ENCODE measurements around the gene PRAMEF8.
"Not testable (repeated sequence)": the region's sequence is repeated elsewhere in the genome, so short reads cannot be mapped to it uniquely, and the experiment has no call there.

The PRAMEF8 gene

DNA sequence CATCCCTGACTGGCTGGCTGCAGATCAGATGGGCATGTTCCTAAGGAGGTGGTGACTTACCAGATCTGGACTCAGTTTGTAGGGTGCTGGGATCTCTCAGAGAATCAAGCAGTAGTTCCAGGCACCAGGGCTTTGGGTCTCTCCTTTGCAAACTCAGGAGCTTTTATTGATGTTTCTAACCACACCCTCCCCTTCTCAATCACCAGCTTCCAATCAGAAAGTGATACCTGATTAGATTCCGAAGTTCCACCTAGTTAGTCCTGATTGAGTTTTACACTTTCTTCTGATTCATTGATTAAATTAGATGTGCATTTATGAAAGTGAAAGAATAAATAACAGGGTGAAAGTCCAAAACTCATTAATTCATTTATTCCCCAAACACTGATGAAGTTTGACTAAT is at the start of gene PRAMEF8:
Gene PRAMEF8 (minus strand): TSS at position 101 of the 400 bp plus-strand sequence. CDS start 1,046 bp downstream, outside the sequence.
- DNase-seq = not testable (repeated sequence)

DNA sequence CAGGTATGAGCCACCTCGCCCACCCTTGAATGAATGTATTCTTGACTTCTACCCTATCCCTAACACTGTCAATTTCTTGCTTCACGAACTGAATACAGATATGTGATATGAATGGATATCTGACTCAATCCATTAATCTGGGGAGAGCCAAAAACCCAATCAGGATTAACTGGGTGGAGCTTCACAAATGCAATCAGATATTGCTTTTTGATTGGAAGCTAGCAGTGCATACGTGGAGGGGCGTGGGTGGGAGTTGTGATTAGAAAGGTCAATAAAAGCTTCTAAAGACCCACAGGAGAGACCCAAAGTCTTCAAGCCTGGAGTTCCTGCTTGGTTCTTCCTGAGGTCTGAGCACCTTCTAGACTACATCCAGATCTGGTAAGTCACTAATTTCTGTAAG is 30.3 kb upstream of the PRAMEF8 start, which contains the start of gene PRAMEF15:
Gene PRAMEF15 (plus strand): TSS at position 301 of the 400 bp plus-strand sequence. CDS start 2,827 bp downstream, outside the sequence.
- not testable (repeated sequence) for DNase-seq

- not testable (repeated sequence) for DNase-seq
These were observed 18.3 kb upstream of the PRAMEF8 start, which contains the start of gene PRAMEF33 for GRCh38 chr1:13303239-13303638. Gene PRAMEF33, plus strand, starts transcription at chr1:13303539. Its CDS starts 2,416 bp downstream, at chr1:13305955.

GRCh38 chr1:13302197-13302596 is 17.3 kb upstream of the PRAMEF8 start:
- DNase-seq = not testable (repeated sequence)

DNA sequence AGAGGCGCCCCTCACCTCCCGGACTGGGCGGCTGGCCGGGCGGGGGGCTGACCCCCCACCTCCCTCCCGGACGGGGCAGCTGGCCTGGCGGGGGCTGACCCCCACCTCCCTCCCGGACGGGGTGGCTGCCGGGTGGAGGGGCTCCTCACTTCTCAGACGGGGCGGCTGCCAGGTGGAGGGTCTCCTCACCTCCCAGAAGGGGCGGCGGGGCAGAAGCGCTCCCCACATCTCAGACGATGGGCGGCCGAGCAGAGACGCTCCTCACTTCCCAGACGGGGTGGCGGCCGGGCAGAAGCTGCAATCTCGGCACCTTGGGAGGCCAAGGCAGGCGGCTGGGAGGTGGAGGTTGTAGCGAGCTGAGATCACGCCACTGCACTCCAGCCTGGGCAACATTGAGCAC is 13.8 kb upstream of the PRAMEF8 start:
- DNase-seq = not testable (repeated sequence)

DNA sequence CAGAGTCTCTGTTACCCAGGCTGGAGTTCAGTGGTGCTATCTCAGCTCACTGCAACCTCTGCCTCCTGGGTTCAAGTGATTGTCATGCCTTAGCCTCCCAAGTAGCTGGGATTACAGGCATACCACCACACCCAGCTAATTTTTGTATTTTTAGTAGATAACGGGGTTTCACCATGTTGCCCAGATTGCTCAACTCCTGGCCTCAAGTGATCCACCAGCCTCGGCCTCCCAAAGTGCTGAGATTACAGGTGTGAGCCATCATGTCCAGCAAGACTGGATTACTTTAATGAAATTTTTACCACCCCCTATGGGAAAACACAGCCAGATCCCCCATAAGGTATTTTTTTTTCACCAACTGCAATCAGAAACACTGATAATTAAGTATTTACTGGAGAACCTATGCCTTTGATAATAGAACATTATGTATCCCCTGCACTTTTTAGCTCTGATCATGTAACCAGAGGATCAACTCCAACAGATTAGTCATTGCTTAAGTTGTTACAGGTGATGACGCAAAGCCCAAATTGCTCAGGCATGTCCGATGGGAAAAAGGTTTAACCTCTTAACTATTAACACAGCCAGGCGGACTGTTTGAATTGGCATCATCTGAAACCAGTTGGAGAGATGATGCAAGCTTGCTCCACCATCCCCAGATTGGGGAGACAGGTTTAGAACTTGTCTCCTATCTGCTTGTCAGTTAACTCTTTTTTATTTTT is 12.4 kb upstream of the PRAMEF8 start:
- not testable (repeated sequence) for DNase-seq

GRCh38 chr1:13289030-13289429 is 4.1 kb upstream of the PRAMEF8 start:
- DNase-seq = not testable (repeated sequence)

DNA sequence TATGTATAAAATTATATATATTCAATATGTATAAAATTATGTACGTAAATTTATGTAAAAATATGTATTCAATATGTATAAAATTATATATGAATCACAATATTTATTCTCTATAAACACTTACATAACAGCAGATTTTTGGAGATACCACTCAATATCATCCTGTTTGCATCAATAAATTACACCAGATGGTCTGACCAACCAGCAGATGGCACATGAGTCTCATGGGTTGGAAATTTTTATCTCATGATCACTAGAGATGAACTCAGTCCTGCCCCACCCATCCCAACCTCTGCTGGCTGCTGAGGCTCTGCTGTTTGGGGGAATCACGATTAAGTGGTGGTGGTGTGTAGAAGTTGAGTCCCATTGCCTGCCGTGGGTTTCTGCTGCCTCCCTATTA is 5.3 kb downstream of the PRAMEF8 start:
- not testable (repeated sequence) for DNase-seq

- not testable (repeated sequence) for DNase-seq
These were observed 7.9 kb downstream of the PRAMEF8 start for GRCh38 chr1:13277016-13277415.

GRCh38 chr1:13265124-13265523 is 19.8 kb downstream of the PRAMEF8 start:
- DNase-seq = not testable (repeated sequence)

DNA sequence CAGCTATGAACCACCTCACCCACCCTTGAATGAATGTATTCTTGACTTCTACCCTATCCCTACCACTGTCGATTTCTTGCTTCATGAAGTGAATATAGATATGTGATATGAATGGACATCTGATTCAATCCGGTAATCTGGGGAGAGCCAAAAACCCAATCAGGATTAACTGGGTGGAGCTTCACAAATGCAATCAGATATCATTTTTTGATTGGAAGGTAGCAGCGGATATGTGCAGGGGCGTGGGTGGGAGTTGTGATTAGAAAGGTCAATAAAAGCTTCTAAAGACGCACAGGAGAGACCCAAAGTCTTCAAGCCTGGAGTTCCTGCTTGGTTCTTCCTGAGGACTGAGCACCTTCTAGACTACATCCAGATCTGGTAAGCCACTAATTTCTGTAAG is 31.0 kb downstream of the PRAMEF8 start, which contains the start of gene PRAMEF5:
Gene PRAMEF5 (plus strand): TSS at position 301 of the 400 bp plus-strand sequence. CDS start 5,071 bp downstream, outside the sequence.
- DNase-seq = not testable (repeated sequence)

DNA sequence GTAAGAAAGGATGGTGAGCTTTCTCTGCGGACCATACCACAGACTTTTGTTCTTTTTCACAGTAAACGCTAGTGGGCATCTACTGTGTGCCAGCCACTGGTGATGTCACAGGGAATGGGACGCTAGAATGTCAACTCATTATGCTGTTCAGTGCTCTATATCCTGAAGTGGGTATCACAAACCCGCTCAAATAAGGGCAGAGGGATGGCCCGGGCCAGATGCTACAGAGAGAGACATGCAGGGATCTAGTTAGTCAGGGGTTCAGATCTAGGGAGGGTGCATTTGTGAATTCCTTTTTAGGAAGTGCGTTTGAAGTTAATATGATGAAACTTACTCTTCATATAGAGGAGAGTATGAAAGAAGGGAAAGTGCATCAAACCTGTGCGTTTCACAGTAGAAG is 37.8 kb downstream of the PRAMEF8 start:
- DNase-seq = not testable (repeated sequence)

DNA sequence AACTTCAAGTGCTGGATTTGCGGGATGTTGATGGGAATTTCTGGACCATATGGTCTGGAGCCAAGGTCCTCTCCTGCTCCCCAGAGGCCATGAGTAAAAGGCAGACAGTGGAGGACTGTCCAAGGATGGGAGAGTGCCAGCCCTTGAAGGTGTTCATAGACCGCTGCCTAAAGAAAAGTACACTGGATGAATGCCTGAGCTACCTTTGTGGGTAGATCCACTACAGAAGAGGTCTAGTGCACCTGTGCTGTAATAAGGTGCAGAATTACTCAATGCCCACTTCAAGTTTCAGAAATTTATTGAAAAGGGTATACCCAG is 38.4 kb downstream of the PRAMEF8 start:
- not testable (repeated sequence) for DNase-seq

DNA sequence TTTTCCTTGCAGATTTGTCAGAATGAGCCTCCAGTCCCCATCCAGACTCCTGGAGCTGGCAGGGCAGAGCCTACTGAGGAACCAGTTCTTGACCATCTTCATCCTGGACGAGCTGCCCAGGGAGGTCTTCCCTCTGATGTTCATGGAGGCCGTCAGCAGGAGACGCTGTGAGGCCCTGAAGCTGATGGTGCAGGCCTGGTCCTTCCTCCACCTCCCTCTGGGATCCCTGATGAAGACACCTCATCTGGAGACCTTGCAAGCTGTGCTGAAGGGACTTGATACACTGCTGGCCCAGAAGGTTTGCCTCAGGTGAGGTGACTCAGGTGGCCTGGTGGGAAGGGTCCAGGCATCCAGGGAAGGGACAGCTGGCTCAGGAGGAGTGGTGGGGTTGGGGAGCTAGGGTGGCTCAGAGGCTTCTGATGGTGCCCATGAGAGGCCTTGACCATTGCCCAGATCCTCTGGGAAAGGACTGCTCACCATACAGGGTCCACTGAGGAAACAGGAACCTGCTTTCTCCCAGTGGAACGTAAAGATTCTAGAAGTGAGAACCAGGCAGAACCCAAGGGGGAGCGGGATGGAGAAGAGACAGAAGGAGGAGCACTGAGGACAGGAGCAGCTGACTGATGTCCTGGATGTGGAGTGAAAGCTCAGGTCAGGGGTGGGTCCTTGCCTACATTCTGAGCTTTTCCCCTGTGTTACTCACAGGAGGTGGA is 38.9 kb downstream of the PRAMEF8 start:
- not testable (repeated sequence) for DNase-seq

DNA sequence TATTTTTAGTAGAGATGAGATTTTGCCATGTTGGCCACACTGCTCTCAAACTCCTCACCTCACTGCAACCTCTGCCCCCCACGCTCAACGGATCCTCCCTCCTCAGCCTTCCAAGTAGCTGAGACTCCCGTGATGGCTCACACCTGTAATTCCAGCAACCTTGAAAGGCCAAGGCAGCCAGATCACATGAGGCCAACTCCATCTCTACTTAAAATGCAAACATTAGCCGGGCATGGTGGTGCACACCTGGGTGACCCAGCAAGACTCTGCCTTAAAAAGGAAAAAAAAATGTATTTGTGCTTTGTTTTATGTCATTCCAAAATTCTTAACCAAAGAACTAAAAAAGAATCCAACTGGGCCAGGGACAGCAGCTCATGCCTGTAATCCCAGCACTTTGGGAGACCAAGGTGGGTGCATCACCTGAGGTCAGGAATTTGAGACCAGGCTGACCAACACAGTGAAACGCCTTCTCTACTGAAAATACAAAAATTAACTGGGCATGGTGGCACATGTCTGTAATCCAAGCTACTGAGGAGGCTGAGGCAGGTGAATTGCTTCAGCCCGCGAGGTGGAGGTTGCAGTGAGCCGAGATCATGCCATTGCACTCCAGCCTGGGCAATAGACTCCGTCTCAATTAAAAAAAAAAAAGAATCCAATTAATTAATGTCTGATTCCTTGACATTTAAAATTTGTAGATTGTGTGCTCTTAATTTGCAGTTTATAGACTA is 41.2 kb downstream of the PRAMEF8 start:
- not testable (repeated sequence) for DNase-seq

DNA sequence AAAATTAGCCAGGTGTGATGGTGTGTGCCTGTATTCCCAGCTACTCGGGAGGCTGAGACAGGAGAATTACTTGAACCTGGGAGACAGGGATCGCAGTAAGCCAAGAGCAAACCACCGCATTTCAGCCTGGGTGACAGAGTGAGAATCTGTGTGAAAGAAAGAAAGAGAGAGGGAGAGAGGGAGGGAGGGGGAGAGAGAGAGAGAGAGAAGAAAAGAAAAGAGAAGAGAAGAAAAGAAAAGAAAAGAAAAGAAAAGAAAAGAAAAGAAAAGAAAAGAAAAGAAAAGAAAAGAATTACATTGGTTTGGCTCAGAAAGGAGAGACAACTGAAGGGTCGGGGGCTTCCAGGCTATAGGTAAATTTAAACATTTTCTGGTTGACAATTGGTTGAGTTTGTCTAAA is 45.3 kb downstream of the PRAMEF8 start:
- DNase-seq = not testable (repeated sequence)

DNA sequence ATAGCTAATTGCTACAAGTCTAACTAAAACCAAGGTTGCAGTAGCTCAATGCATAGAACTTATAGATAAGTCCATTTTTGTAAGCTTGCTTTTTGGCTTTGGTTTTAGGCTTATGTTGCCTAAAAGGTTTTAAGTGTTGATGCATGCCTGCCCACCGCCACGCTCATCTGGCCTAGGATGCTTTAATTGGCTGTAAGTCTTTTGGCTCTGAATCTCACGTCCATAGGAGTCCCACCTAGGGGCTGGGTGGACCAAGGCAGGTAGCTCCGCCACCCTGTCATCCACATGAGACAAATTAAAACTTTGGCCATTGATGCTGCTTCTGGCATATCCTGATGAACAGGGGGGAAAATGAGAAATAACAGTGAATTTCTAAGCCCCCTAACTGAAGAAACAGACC is 47.4 kb downstream of the PRAMEF8 start:
- DNase-seq = not testable (repeated sequence)

- not testable (repeated sequence) for DNase-seq
These were observed 50.9 kb downstream of the PRAMEF8 start for GRCh38 chr1:13234057-13234456.

GRCh38 chr1:13232056-13232455 is 52.9 kb downstream of the PRAMEF8 start:
- DNase-seq = not testable (repeated sequence)
